Suppressor macrophage treated with lipopolysaccharide for 1 hour (primary cell): ENCODE results near the gene C1QTNF2.

ENCODE experiments used
- DNase-seq, 3 donors: peaks; one replicate each; pipeline ENCODE4 v3.0.0-alpha.2; 2020 to 2022

C1QTNF2 gene

GRCh38 chr5:160369990-160370712 is at the start of gene C1QTNF2:
Gene C1QTNF2, minus strand, starts transcription at chr5:160370626. Its CDS starts 15,615 bp downstream, at chr5:160355011.
- DNase-seq, result peak; percentile 32 to 54 (median 44)

GRCh38 chr5:160420331-160420610 is 49.8 kb upstream of the C1QTNF2 start:
- no peak for DNase-seq

- DNase-seq, result peak in 2 of 3 donors; percentile 27 to 40
These were observed 49.3 kb upstream of the C1QTNF2 start for GRCh38 chr5:160419458-160420330.

- peak; percentile 97 to 99 (median 98) for DNase-seq
These were observed 48.4 kb upstream of the C1QTNF2 start, which contains the start of gene SLU7 for GRCh38 chr5:160418561-160419457. Gene SLU7, minus strand, starts transcription at chr5:160419081. Its CDS starts 3,787 bp downstream, at chr5:160415294.

GRCh38 chr5:160399402-160400353 is 29.3 kb upstream of the C1QTNF2 start, which contains the start of gene FAM200C:
Gene FAM200C, minus strand, starts transcription at chr5:160400054. Its CDS starts 4,564 bp downstream, at chr5:160395490.
- DNase-seq, result peak; percentile 95 to 96 (median 95)

GRCh38 chr5:160398806-160399205 is 28.4 kb upstream of the C1QTNF2 start:
- DNase-seq, result no peak

GRCh38 chr5:160397492-160397891 is 27.1 kb upstream of the C1QTNF2 start:
- DNase-seq, result no peak

- DNase-seq, result no peak
These were observed 24.7 kb upstream of the C1QTNF2 start for GRCh38 chr5:160395111-160395510.

- peak; percentile 44 to 70 (median 56) for DNase-seq
These were observed 20.6 kb upstream of the C1QTNF2 start for GRCh38 chr5:160390787-160391696.

GRCh38 chr5:160387445-160387844 is 17.0 kb upstream of the C1QTNF2 start:
- DNase-seq, result no peak

- DNase-seq, result no peak
These were observed 15.1 kb upstream of the C1QTNF2 start for GRCh38 chr5:160385496-160385895.

GRCh38 chr5:160384681-160385080 is 14.3 kb upstream of the C1QTNF2 start:
- DNase-seq, result no peak

GRCh38 chr5:160382346-160382745 is 11.9 kb upstream of the C1QTNF2 start:
- no peak for DNase-seq

GRCh38 chr5:160380041-160380440 is 9.6 kb upstream of the C1QTNF2 start:
- no peak for DNase-seq

- DNase-seq, result peak in 1 of 3 donors; percentile 20
These were observed 9.1 kb upstream of the C1QTNF2 start for GRCh38 chr5:160379511-160379910.

GRCh38 chr5:160378330-160378729 is 7.9 kb upstream of the C1QTNF2 start:
- no peak for DNase-seq

- no peak for DNase-seq
These were observed 7.2 kb upstream of the C1QTNF2 start for GRCh38 chr5:160377651-160378050.

GRCh38 chr5:160376416-160376815 is 6.0 kb upstream of the C1QTNF2 start:
- DNase-seq, result no peak

- no peak for DNase-seq
These were observed 5.3 kb upstream of the C1QTNF2 start for GRCh38 chr5:160375701-160376100.

GRCh38 chr5:160375166-160375565 is 4.7 kb upstream of the C1QTNF2 start:
- DNase-seq, result no peak
